SK-N-SH treated with all-trans-retinoic acid at 6 μM for 48 hours (cell line): Measurements from ENCODE around the gene MYLK.

Experiments
- ATAC-seq: fragments of 200-7000 bp; cut with Tn5 transposase; 3 replicates; pipeline ENCODE4 v1.9.1; 2020; ENCODE audit warnings: mild to moderate bottlenecking, moderate library complexity
- BACH2 ChIP-seq: fragments of 250-450 bp; sonication (Bioruptor Pico); IDR thresholded peaks from 2 replicates; pipeline ENCODE4 v1.9.0; 2021; ENCODE audit warnings: mild to moderate bottlenecking, borderline replicate concordance
- CREB5 ChIP-seq: fragments of 250-450 bp; sonication (Bioruptor Pico); IDR thresholded peaks from 2 replicates; pipeline ENCODE4 v1.5.1; 2020; ENCODE audit warnings: low read depth, mild to moderate bottlenecking, moderate library complexity
- CSDC2 ChIP-seq: fragments of 250-450 bp; sonication (Bioruptor Pico); IDR thresholded peaks from 2 replicates; pipeline ENCODE4 v1.5.0; 2020; ENCODE audit warnings: mild to moderate bottlenecking, moderate library complexity
- CSRNP3 ChIP-seq: fragments of 250-450 bp; sonication (Bioruptor Pico); IDR thresholded peaks from 2 replicates; pipeline ENCODE4 v1.5.1; 2021; ENCODE audit warnings: mild to moderate bottlenecking, moderate library complexity
- ESRRG ChIP-seq: fragments of 250-450 bp; sonication (Bioruptor Pico); IDR thresholded peaks from 2 replicates; pipeline ENCODE4 v1.6.1; 2021; ENCODE audit warnings: mild to moderate bottlenecking
- GLIS3 ChIP-seq: fragments of 250-450 bp; sonication (Bioruptor Pico); IDR thresholded peaks from 2 replicates; pipeline ENCODE4 v1.5.0; 2020; ENCODE audit warnings: mild to moderate bottlenecking, moderate library complexity
- ISL1 ChIP-seq: fragments of 250-450 bp; sonication (Bioruptor Pico); IDR thresholded peaks from 2 replicates; pipeline ENCODE4 v2.1.2; 2022; ENCODE audit warnings: mild to moderate bottlenecking, moderate library complexity
- OSR1 ChIP-seq: fragments of 250-450 bp; sonication (Bioruptor Pico); IDR thresholded peaks from 2 replicates; pipeline ENCODE4 v1.8.0; 2022; ENCODE audit warnings: moderate library complexity, mild to moderate bottlenecking, inconsistent platforms
- PATZ1 ChIP-seq: fragments of 250-450 bp; sonication (Bioruptor Pico); IDR thresholded peaks from 2 replicates; pipeline ENCODE4 v1.8.0; 2020; ENCODE audit warnings: mild to moderate bottlenecking, moderate library complexity, borderline replicate concordance
- PPARA ChIP-seq: fragments of 250-450 bp; sonication (Bioruptor Pico); IDR thresholded peaks from 2 replicates; pipeline ENCODE4 v1.5.0; 2020; ENCODE audit warnings: mild to moderate bottlenecking, borderline replicate concordance
- RARB ChIP-seq: fragments of 250-450 bp; sonication (Bioruptor Pico); IDR thresholded peaks from 2 replicates; pipeline ENCODE4 v1.8.0; 2021; ENCODE audit warnings: mild to moderate bottlenecking, moderate library complexity
- SNAI2 ChIP-seq: fragments of 250-450 bp; sonication (Bioruptor Pico); IDR thresholded peaks from 2 replicates; pipeline ENCODE4 v1.5.0; 2020; ENCODE audit warnings: mild to moderate bottlenecking, moderate library complexity
- TOX ChIP-seq: fragments of 250-450 bp; sonication (Bioruptor Pico); IDR thresholded peaks from 2 replicates; pipeline ENCODE4 v1.8.0; 2021; ENCODE audit warnings: mild to moderate bottlenecking, moderate library complexity, borderline replicate concordance
- TSHZ2 ChIP-seq: fragments of 250-450 bp; sonication (Bioruptor Pico); IDR thresholded peaks from 2 replicates; pipeline ENCODE4 v1.5.0; 2020; ENCODE audit warnings: mild to moderate bottlenecking, moderate library complexity
- ZC3H10 ChIP-seq: fragments of 250-450 bp; sonication (Bioruptor Pico); IDR thresholded peaks from 2 replicates; pipeline ENCODE4 v1.5.1; 2021; ENCODE audit warnings: mild to moderate bottlenecking, moderate library complexity
- ZFP3 ChIP-seq: fragments of 250-450 bp; sonication (Bioruptor Pico); IDR thresholded peaks from 2 replicates; pipeline ENCODE4 v1.5.0; 2020; ENCODE audit warnings: mild to moderate bottlenecking, moderate library complexity
- ZFP30 ChIP-seq: fragments of 450-650 bp; formaldehyde crosslinking; IDR thresholded peaks from 2 replicates; pipeline ENCODE4 v1.5.0; 2022; ENCODE audit warnings: mild to moderate bottlenecking, moderate library complexity
- ZNF565 ChIP-seq: fragments of 450-650 bp; formaldehyde crosslinking; conservative IDR thresholded peaks from 2 replicates; pipeline ENCODE4 v1.5.0; 2020; ENCODE audit warnings: low read depth, mild to moderate bottlenecking, moderate library complexity
- ZNF70 ChIP-seq: fragments of 450-650 bp; formaldehyde crosslinking; IDR thresholded peaks from 2 replicates; pipeline ENCODE4 v1.5.0; 2020; ENCODE audit warnings: mild to moderate bottlenecking, moderate library complexity
- ZNF8 ChIP-seq: fragments of 450-650 bp; formaldehyde crosslinking; IDR thresholded peaks from 2 replicates; pipeline ENCODE4 v1.5.0; 2020; ENCODE audit warnings: mild to moderate bottlenecking, moderate library complexity

The MYLK gene

GRCh38 chr3:123876858-123877257 lies 7.3 kb downstream of the MYLK start:
- peak; percentile 20; the same call in 2 of the 3 replicates for ATAC-seq

GRCh38 chr3:123872621-123873020 lies 11.5 kb downstream of the MYLK start:
- no peak for ATAC-seq
- no peak for TF ChIP-seq ZNF8 (CRISPR knock-in tag)

More at GRCh38 chr3:123876858-123877257, 7.3 kb downstream of the MYLK start:
- TF ChIP-seq CSDC2 (CRISPR knock-in tag) (no peak), ESRRG (CRISPR knock-in tag) (no peak), ZNF8 (CRISPR knock-in tag) (no peak), RARB (CRISPR knock-in tag) (no peak), PPARA (no peak), TSHZ2 (CRISPR knock-in tag) (no peak), ZNF565 (no peak), ZFP30 (no peak), CREB5 (CRISPR knock-in tag) (no peak)

- TF ChIP-seq OSR1 (CRISPR knock-in tag) (no peak), ISL1 (CRISPR knock-in tag) (peak; percentile 57)
- TF ChIP-seq, all 23 proteins: peak for 1
- ATAC-seq = no peak
Observed at GRCh38 chr3:123871946-123872345, 12.2 kb downstream of the MYLK start.

- TF ChIP-seq TSHZ2 (CRISPR knock-in tag) = no peak
- no peak for TF ChIP-seq ZNF8 (CRISPR knock-in tag)
- TF ChIP-seq BACH2 = no peak
- TF ChIP-seq SNAI2 (CRISPR knock-in tag) = no peak
- no peak for TF ChIP-seq ZNF565
- TF ChIP-seq ZC3H10 (CRISPR knock-in tag) = no peak
- TF ChIP-seq ZNF70 = no peak
- TF ChIP-seq RARB (CRISPR knock-in tag) = no peak
- no peak for TF ChIP-seq CSDC2 (CRISPR knock-in tag)
- no peak for TF ChIP-seq CSRNP3 (CRISPR knock-in tag)
- TF ChIP-seq ESRRG (CRISPR knock-in tag) = no peak
- TF ChIP-seq GLIS3 (CRISPR knock-in tag) = no peak
- TF ChIP-seq ZFP3 = no peak
- TF ChIP-seq PATZ1 = no peak
- no peak for TF ChIP-seq CREB5 (CRISPR knock-in tag)
- no peak for TF ChIP-seq ISL1 (CRISPR knock-in tag)
- TF ChIP-seq OSR1 (CRISPR knock-in tag) = no peak
- TF ChIP-seq TOX = no peak
- TF ChIP-seq, all 23 proteins: peak for 0
- ATAC-seq = peak; percentile 72
Observed at GRCh38 chr3:123870033-123870432, 14.1 kb downstream of the MYLK start.
